ENCODE results near the gene MAD1L1.

MAD1L1 gene

DNA sequence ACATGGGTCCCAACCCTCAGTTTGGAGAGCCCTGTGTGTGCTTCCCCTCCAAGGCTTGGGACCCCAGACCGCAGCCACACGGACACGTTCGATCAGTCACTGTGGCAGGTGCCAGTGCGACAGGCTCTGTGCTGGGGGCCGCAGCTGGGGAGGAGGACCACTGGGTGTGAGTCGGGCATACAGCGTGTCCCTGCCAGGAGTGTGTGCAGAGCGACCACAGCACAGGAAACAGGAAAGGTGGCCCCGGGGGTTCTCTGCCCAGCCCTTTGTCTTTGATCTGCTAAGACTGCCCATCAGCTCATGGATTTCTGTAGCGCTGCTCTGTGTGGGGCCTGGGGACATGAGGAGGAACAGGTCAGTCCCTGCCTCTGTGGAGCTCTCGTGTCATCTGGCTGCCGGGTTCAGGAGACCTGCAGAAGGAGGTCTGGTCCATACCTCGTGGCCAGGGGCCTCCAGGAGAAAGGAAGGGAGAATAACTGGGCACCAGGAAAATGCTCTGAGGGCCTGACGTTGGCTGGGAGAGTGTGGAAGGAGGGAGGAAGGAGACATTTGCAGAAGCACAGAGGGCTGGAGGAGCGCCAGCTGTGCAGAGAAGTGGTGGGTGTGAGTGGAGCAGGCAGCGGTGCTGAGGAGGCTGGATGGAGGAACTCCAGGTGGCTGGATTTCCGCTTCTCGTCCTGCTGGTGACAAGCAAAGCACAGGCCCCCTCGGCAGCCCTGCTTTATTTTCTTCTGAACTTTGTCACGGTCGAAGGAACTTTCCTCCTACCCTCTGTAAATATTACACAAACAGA is 13.3 kb upstream of the MAD1L1 start:
- 90% methylated on average over 22 of the region's 22 CpGs for WGBS
- Histone ChIP-seq H3K9ac (ENCODE audit: low read length) (no peak overlapping the region), H3K4me3 (ENCODE audit: insufficient read depth in 1 of 2, low read depth in 1 of 2, low read length in 2 of 2) (no peak overlapping the region), H3K27me3 (ENCODE audit: control insufficient read depth in 1 of 2, insufficient read depth in 1 of 2, low read length in 2 of 2) (no peaks in the 10 kb centered on the region), H3K4me2 (ENCODE audit: low read length, poor library complexity, severe bottlenecking) (no peak overlapping the region), H2AFZ (ENCODE audit: low read depth, low read length) (no peak overlapping the region), H4K8ac (ENCODE audit: low read length) (no peak overlapping the region), H3K79me1 (replicated peaks; ENCODE audit: low read length, poor library complexity, severe bottlenecking) (peaks cover 5% of the 10 kb centered on the region), H3K27ac (ENCODE audit: low read length, poor library complexity, severe bottlenecking) (no peak overlapping the region), H2BK5ac (ENCODE audit: low read depth, low read length, poor library complexity, severe bottlenecking) (no peak overlapping the region), H3K4me1 (ENCODE audit: control insufficient read depth, insufficient read depth, low read depth, low read length) (peaks cover 34% of the 10 kb centered on the region), H3K36me3 (ENCODE audit: control insufficient read depth in 1 of 2, insufficient read depth in 2 of 2, low read depth in 1 of 2, low read length in 2 of 2) (peaks cover 0 to 11% of the 10 kb centered on the region in 2 experiments), H3K18ac (ENCODE audit: low read depth in 1 of 2, low read length in 2 of 2) (no peak overlapping the region), H2BK15ac (ENCODE audit: low read depth, poor library complexity, severe bottlenecking) (no peak overlapping the region), H2BK120ac (ENCODE audit: low read depth, low read length) (no peak overlapping the region), H3K4ac (ENCODE audit: low read depth in 1 of 2, low read length in 2 of 2) (no peak overlapping the region), H2BK12ac (ENCODE audit: low read length in 2 of 2) (no peak overlapping the region), H3K23ac (ENCODE audit: low read length in 2 of 2) (no peak overlapping the region), H2AK5ac (ENCODE audit: low read length, severe bottlenecking) (no peak overlapping the region), H3K14ac (ENCODE audit: low read length in 2 of 2) (no peak overlapping the region), H3K9me3 (ENCODE audit: control insufficient read depth, low read length) (no peaks in the 10 kb centered on the region), H4K91ac (ENCODE audit: low read length) (no peak overlapping the region)
- no peak for DNase-seq

DNA sequence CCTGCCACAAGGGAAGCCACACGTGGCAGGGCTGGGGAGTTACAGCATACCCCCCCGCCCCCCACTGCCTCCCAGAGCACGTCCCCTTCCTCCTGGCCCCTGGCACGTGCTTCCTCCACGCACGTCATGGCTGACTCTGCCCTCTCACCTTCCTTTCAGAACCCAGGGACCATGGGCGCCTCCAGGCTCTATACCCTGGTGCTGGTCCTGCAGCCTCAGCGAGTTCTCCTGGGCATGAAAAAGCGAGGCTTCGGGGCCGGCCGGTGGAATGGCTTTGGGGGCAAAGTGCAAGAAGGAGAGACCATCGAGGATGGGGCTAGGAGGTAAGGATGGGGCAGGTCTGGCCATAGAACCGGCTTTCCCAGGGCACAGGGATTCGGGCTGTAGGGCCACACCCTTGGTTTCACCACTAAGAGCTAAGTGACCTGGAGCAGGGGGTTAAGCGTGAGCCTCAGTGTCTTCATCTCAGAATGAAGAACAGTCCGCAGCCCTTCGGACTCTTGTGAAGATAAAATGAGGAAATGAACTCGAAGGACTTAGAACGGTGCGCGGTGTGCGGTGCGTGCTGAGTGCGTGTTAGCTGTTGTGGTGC is 11.8 kb upstream of the MAD1L1 start:
- Histone ChIP-seq H2BK15ac (ENCODE audit: low read depth, poor library complexity, severe bottlenecking) (no peak overlapping the region), H4K91ac (ENCODE audit: low read length) (no peak overlapping the region), H3K4me3 (ENCODE audit: insufficient read depth in 1 of 2, low read depth in 1 of 2, low read length in 2 of 2) (no peak overlapping the region), H2AK5ac (ENCODE audit: low read length, severe bottlenecking) (no peak overlapping the region), H4K8ac (ENCODE audit: low read length) (no peak overlapping the region), H3K4me2 (ENCODE audit: low read length, poor library complexity, severe bottlenecking) (no peak overlapping the region), H3K9ac (ENCODE audit: low read length) (no peak overlapping the region), H3K23ac (ENCODE audit: low read length in 2 of 2) (no peak overlapping the region), H3K18ac (ENCODE audit: low read depth in 1 of 2, low read length in 2 of 2) (no peak overlapping the region), H2AFZ (ENCODE audit: low read depth, low read length) (no peak overlapping the region), H3K27ac (ENCODE audit: low read length, poor library complexity, severe bottlenecking) (no peak overlapping the region), H2BK120ac (ENCODE audit: low read depth, low read length) (no peak overlapping the region), H2BK12ac (ENCODE audit: low read length in 2 of 2) (no peak overlapping the region), H3K9me3 (ENCODE audit: control insufficient read depth, low read length) (no peaks in the 10 kb centered on the region), H3K14ac (ENCODE audit: low read length in 2 of 2) (no peak overlapping the region), H3K4me1 (ENCODE audit: control insufficient read depth, insufficient read depth, low read depth, low read length) (peaks cover 31% of the 10 kb centered on the region), H3K4ac (ENCODE audit: low read depth in 1 of 2, low read length in 2 of 2) (no peak overlapping the region), H2BK5ac (ENCODE audit: low read depth, low read length, poor library complexity, severe bottlenecking) (no peak overlapping the region), H3K79me1 (replicated peaks; ENCODE audit: low read length, poor library complexity, severe bottlenecking) (peaks cover 8% of the 10 kb centered on the region), H3K27me3 (ENCODE audit: control insufficient read depth in 1 of 2, insufficient read depth in 1 of 2, low read length in 2 of 2) (no peaks in the 10 kb centered on the region), H3K36me3 (ENCODE audit: control insufficient read depth in 1 of 2, insufficient read depth in 2 of 2, low read depth in 1 of 2, low read length in 2 of 2) (peaks cover 1 to 3% of the 10 kb centered on the region in 2 experiments)
- no peak for DNase-seq
- 96% methylated on average over 25 of the region's 25 CpGs for whole genome bisulfite sequencing

DNA sequence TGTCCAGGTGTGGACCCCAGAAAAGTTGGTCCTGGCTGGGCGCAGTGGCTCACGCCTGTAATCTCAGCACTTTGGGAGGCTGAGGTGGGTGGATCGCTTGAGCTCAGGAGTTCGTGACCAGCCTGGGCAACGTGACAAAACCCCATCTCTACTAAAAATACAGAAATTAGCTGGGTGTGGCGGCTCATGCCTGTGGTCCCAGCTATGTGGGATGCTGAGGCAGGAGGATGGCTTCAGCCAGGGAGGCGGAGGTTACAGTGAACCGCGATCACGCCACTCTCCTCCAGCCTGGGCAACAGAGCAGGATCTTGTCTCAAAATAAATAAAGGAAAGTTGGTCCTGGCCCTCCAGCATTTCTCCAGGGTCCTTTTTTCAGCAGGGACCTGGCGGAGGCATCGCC is 10.7 kb upstream of the MAD1L1 start:
- no peaks in the 10 kb centered on the region for H3K9me3 ChIP-seq (ENCODE audit: control insufficient read depth, low read length)

DNA sequence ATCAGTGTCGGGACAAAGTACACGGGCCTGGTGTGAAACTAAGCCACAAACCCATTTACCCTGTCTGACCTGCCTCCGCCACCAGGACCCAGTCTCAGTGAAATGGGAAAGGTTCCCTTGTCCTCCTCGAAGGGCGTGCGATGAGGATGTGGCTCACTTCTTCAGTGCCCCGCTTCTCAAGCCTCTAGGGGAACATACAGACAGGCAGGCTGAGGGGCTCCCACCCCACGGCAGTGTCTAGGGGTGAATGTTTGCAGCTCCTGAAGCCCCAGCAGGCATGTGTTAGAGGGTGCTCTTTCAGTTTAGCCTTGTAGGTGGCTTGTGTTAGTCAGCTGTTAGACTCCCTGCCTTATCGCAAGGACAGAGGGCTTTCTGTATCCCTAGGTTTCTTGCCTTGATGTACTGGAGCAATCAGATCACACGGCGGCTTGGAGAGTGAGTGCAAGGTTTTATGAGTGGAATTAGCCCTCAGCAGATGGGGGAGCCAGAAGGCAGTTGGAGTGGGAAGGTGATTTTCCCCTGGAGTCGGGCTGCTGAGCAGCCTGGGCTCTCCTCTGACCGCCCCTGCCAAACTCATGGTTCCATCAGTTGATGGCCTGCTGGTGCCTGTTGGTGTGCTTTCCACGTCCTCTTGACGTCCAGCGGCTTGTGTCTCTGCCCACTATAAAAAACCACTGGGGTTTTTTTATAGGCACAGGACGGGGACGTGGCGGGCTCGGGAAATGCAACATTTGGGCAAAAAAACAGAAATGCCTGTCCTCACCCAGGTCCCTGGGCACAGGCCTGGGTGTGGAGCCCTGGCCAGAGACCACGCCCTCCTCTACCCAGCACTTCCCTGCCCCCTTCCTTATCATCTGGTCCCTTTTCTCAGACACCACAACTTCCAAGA is 10.0 kb upstream of the MAD1L1 start:
- Histone ChIP-seq H3K4me3 (ENCODE audit: insufficient read depth in 1 of 2, low read depth in 1 of 2, low read length in 2 of 2) (peak overlapping the region; percentile 93 to 97), H3K9ac (ENCODE audit: low read length) (peak overlapping the region; percentile 93), H3K23ac (ENCODE audit: low read length in 2 of 2) (no peak overlapping the region), H3K4ac (ENCODE audit: low read depth in 1 of 2, low read length in 2 of 2) (no peak overlapping the region), H3K9me3 (ENCODE audit: control insufficient read depth, low read length) (no peaks in the 10 kb centered on the region), H2BK120ac (ENCODE audit: low read depth, low read length) (no peak overlapping the region), H3K27me3 (ENCODE audit: control insufficient read depth in 1 of 2, insufficient read depth in 1 of 2, low read length in 2 of 2) (no peaks in the 10 kb centered on the region), H3K14ac (ENCODE audit: low read length in 2 of 2) (no peak overlapping the region), H2AFZ (ENCODE audit: low read depth, low read length) (peak overlapping the region; percentile 15), H3K27ac (ENCODE audit: low read length, poor library complexity, severe bottlenecking) (no peak overlapping the region), H3K4me1 (ENCODE audit: control insufficient read depth, insufficient read depth, low read depth, low read length) (peaks cover 21% of the 10 kb centered on the region), H3K4me2 (ENCODE audit: low read length, poor library complexity, severe bottlenecking) (peak overlapping the region; percentile 92), H4K8ac (ENCODE audit: low read length) (peak overlapping the region; percentile 73), H3K36me3 (ENCODE audit: control insufficient read depth in 1 of 2, insufficient read depth in 2 of 2, low read depth in 1 of 2, low read length in 2 of 2) (peaks cover 17% of the 10 kb centered on the region in 2 experiments), H2BK15ac (ENCODE audit: low read depth, poor library complexity, severe bottlenecking) (no peak overlapping the region), H4K91ac (ENCODE audit: low read length) (no peak overlapping the region), H2BK5ac (ENCODE audit: low read depth, low read length, poor library complexity, severe bottlenecking) (no peak overlapping the region), H2BK12ac (ENCODE audit: low read length in 2 of 2) (no peak overlapping the region), H3K79me1 (replicated peaks; ENCODE audit: low read length, poor library complexity, severe bottlenecking) (peaks cover 17% of the 10 kb centered on the region), H2AK5ac (ENCODE audit: low read length, severe bottlenecking) (no peak overlapping the region), H3K18ac (ENCODE audit: low read depth in 1 of 2, low read length in 2 of 2) (no peak overlapping the region)
- 31% methylated on average over 21 of the region's 21 CpGs for WGBS
- DNase-seq: peak; percentile 50

More for the DNA sequence above, 10.7 kb upstream of the MAD1L1 start:
- Histone ChIP-seq H2BK12ac (ENCODE audit: low read length in 2 of 2) (no peak overlapping the region), H4K8ac (ENCODE audit: low read length) (no peak overlapping the region), H3K18ac (ENCODE audit: low read depth in 1 of 2, low read length in 2 of 2) (no peak overlapping the region), H3K4me1 (ENCODE audit: control insufficient read depth, insufficient read depth, low read depth, low read length) (peaks cover 25% of the 10 kb centered on the region), H3K4ac (ENCODE audit: low read depth in 1 of 2, low read length in 2 of 2) (no peak overlapping the region), H3K27me3 (ENCODE audit: control insufficient read depth in 1 of 2, insufficient read depth in 1 of 2, low read length in 2 of 2) (no peaks in the 10 kb centered on the region), H3K14ac (ENCODE audit: low read length in 2 of 2) (no peak overlapping the region), H2BK15ac (ENCODE audit: low read depth, poor library complexity, severe bottlenecking) (no peak overlapping the region), H2BK5ac (ENCODE audit: low read depth, low read length, poor library complexity, severe bottlenecking) (no peak overlapping the region), H2BK120ac (ENCODE audit: low read depth, low read length) (no peak overlapping the region), H2AK5ac (ENCODE audit: low read length, severe bottlenecking) (no peak overlapping the region), H3K23ac (ENCODE audit: low read length in 2 of 2) (no peak overlapping the region), H3K79me1 (replicated peaks; ENCODE audit: low read length, poor library complexity, severe bottlenecking) (peaks cover 14% of the 10 kb centered on the region), H3K27ac (ENCODE audit: low read length, poor library complexity, severe bottlenecking) (no peak overlapping the region), H3K4me3 (ENCODE audit: insufficient read depth in 1 of 2, low read depth in 1 of 2, low read length in 2 of 2) (no peak overlapping the region), H3K4me2 (ENCODE audit: low read length, poor library complexity, severe bottlenecking) (no peak overlapping the region), H3K9ac (ENCODE audit: low read length) (peak overlapping the region; percentile 93), H4K91ac (ENCODE audit: low read length) (no peak overlapping the region), H2AFZ (ENCODE audit: low read depth, low read length) (no peak overlapping the region), H3K36me3 (ENCODE audit: control insufficient read depth in 1 of 2, insufficient read depth in 2 of 2, low read depth in 1 of 2, low read length in 2 of 2) (peaks cover 10% of the 10 kb centered on the region in 2 experiments)
- 94% methylated on average over 9 of the region's 12 CpGs for WGBS
- DNase-seq: no peak

All from mesenchymal stem cell (in vitro differentiated cells and primary cell).